SH-SY5Y (cell line): ENCODE measurements around the gene SAA2.

Experiments used
- GATA2 ChIP-seq: IDR thresholded peaks from 2 replicates; pipeline ENCODE4 v1.6.1; 2011; ENCODE audit warnings: mild to moderate bottlenecking, low read depth, low read length
- GATA3 ChIP-seq: IDR thresholded peaks from 2 replicates; pipeline ENCODE4 v1.6.1; 2011; ENCODE audit warnings: low read depth, mild to moderate bottlenecking, low read length, moderate library complexity

DNA sequence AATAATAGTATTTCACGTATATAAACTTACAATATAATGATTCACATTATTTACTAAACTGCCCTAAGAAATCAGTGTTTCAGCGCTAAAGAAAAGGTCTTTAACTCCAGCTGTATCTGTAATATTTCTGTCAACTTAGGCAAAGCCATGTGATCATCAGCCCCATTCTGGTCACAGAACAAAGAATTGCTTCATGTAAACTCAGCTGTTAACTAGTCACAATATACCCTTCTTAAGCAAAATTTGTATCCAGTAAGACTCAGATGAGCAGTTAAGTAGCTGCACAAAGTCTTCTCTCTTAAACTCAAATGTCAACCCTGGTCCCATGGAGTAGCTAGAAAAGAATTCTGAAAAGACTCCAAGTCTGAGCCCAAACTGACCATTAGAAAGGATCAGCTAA lies 46.8 kb upstream of the SAA2 start:
- TF ChIP-seq GATA2 (no peak), GATA3 (no peak)
